Measurements from ENCODE around the gene LCNL1. TPM values are rescaled to one million over a fixed set of nuclear protein-coding genes. Genes with fewer than 3 reads are reported as not detected.

The LCNL1 gene
- total RNA-seq, 1 donor from 2014 or later: 0.45 TPM

DNA sequence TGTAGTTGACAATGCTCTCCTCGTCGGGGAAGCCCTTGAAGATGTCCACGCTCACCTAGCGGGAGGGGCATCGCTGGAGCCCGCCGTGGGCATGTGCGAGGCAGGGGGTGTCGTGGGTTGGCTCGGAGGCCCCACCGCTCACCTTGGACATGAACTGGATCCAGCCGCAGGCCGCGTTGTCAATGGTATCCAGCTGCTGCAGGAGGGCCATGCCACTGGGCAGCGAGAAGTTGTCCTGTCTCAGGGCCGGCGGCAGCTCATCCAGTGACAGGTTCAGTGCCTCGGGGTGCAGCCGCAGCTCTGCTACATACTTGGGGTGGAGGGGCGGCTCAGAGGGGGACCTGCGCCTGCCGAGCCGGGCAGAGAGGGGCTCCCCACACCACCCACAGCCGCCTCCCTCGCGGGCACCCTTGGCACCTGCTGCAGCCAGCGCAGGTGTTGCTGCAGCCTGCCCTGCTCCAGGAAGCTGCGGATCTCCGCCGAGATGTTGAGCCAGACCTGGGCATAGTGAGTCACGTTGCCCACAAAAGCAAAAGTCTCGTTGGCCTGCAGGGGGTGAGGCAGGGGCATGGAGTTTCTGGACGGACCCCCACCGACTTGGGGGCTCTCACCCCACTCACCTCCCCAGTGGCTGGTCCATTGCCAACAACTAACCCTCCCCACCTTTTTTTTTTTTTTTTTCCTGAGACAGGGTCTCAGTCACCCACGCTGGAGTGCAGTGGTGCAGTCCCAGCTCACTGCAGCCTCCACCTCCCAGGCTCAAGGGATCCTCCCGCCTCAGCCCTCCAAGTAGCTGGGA lies 36.2 kb downstream of the LCNL1 start:
- H3K9me3 Mint-ChIP-seq (ENCODE audit: unreplicated experiment): no peaks in the 10 kb centered on the region

DNA sequence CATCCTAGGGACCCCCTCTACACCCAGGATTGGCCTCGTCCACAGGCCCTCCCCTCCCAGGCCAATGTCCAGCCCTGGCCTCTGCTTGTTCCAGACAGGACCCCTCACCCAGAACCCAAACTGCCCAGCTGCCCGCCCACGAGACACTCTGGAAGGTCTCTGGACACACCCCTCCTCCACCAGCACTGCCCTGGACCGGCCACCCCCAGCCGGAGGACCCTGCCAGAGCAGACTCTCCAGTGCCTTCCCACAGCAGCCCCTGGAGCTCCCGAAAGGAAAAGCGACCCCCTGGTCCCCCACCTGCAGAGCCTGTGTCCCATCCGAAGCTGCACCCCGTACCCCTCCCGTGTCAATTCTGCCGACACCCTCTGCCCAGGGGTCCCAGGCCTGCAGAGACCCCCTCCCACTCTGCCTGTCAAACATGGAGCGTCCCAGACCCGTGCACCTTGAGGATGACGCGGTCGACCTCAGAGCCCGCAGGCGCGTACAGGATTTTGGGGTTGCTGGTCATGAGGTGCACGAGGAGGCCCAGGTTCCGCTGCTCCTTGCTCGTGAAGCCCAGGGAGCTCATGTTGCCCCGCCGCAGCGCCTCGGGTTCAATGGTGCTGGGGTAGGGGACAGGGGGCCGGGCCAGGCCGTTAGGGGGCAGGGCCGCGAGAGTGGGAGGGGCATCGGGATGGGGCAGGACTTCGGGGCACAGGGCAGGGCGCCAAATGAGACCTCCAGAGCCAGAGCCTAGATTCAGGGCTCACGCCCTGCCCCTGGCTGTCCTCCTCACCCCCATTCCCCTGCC lies 37.3 kb downstream of the LCNL1 start:
- Histone ChIP-seq H3K4me3 (ENCODE audit: insufficient read depth, low read depth, low read length) (no peak overlapping the region), H3K27me3 (ENCODE audit: insufficient read depth, low read length) (no peaks in the 10 kb centered on the region), H3K9ac (ENCODE audit: low read length) (no peak overlapping the region), H3K36me3 (ENCODE audit: insufficient read depth, low read length) (no peaks in the 10 kb centered on the region), H4K20me1 (ENCODE audit: insufficient read depth, low read length) (peaks cover 4% of the 10 kb centered on the region), H3K4me2 (ENCODE audit: low read length) (no peak overlapping the region), H3K9me3 (ENCODE audit: insufficient read depth, low read depth, low read length) (no peaks in the 10 kb centered on the region), H3K4me1 (ENCODE audit: insufficient read depth, low read length) (no peaks in the 10 kb centered on the region), H3K27ac (ENCODE audit: low read depth, low read length) (no peak overlapping the region), H3K79me2 (ENCODE audit: insufficient read depth, low read length) (no peaks in the 10 kb centered on the region), H2AFZ (ENCODE audit: low read depth, low read length) (no peak overlapping the region)
- FAIRE-seq (no peak), DNase-seq (ENCODE audit: low read depth) (no peak)
- TF ChIP-seq, protein P1, sequence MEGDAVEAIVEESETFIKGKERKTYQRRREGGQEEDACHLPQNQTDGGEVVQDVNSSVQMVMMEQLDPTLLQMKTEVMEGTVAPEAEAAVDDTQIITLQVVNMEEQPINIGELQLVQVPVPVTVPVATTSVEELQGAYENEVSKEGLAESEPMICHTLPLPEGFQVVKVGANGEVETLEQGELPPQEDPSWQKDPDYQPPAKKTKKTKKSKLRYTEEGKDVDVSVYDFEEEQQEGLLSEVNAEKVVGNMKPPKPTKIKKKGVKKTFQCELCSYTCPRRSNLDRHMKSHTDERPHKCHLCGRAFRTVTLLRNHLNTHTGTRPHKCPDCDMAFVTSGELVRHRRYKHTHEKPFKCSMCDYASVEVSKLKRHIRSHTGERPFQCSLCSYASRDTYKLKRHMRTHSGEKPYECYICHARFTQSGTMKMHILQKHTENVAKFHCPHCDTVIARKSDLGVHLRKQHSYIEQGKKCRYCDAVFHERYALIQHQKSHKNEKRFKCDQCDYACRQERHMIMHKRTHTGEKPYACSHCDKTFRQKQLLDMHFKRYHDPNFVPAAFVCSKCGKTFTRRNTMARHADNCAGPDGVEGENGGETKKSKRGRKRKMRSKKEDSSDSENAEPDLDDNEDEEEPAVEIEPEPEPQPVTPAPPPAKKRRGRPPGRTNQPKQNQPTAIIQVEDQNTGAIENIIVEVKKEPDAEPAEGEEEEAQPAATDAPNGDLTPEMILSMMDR (IDR thresholded peaks at IDR 0.05; ENCODE audit: insufficient read depth, low read depth, low read length): no peak
- TF ChIP-seq EZH2 (IDR thresholded peaks at IDR 0.05; ENCODE audit: insufficient read depth, low read length): no peak
- Mint-ChIP-seq H3K36me3 (ENCODE audit: low read depth, unreplicated experiment) (peaks cover 8% of the 10 kb centered on the region), H3K9me3 (ENCODE audit: unreplicated experiment) (no peaks in the 10 kb centered on the region), H3K4me1 (ENCODE audit: low read depth, unreplicated experiment) (no peaks in the 10 kb centered on the region), H3K4me3 (ENCODE audit: unreplicated experiment) (no peak overlapping the region), H3K27ac (ENCODE audit: unreplicated experiment) (no peak overlapping the region), H3K27me3 (ENCODE audit: low read depth, unreplicated experiment) (peaks cover 3% of the 10 kb centered on the region)

More for the DNA sequence above, 36.2 kb downstream of the LCNL1 start:
- Mint-ChIP-seq H3K27me3 (ENCODE audit: low read depth, unreplicated experiment) (peaks cover 3% of the 10 kb centered on the region), H3K27ac (ENCODE audit: unreplicated experiment) (no peak overlapping the region), H3K4me1 (ENCODE audit: low read depth, unreplicated experiment) (no peaks in the 10 kb centered on the region), H3K36me3 (ENCODE audit: low read depth, unreplicated experiment) (peaks cover 8% of the 10 kb centered on the region), H3K4me3 (ENCODE audit: unreplicated experiment) (no peak overlapping the region)
- no peak for DNase-seq (ENCODE audit: low read depth)
- Histone ChIP-seq H3K4me3 (ENCODE audit: insufficient read depth, low read depth, low read length) (no peak overlapping the region), H3K4me2 (ENCODE audit: low read length) (no peak overlapping the region), H2AFZ (ENCODE audit: low read depth, low read length) (no peak overlapping the region), H3K27me3 (ENCODE audit: insufficient read depth, low read length) (no peaks in the 10 kb centered on the region), H4K20me1 (ENCODE audit: insufficient read depth, low read length) (peaks cover 4% of the 10 kb centered on the region), H3K9ac (ENCODE audit: low read length) (no peak overlapping the region), H3K4me1 (ENCODE audit: insufficient read depth, low read length) (no peaks in the 10 kb centered on the region), H3K27ac (ENCODE audit: low read depth, low read length) (no peak overlapping the region), H3K9me3 (ENCODE audit: insufficient read depth, low read depth, low read length) (no peaks in the 10 kb centered on the region), H3K79me2 (ENCODE audit: insufficient read depth, low read length) (no peaks in the 10 kb centered on the region), H3K36me3 (ENCODE audit: insufficient read depth, low read length) (no peaks in the 10 kb centered on the region)
- TF ChIP-seq EZH2 (IDR thresholded peaks at IDR 0.05; ENCODE audit: insufficient read depth, low read length): no peak
- TF ChIP-seq, protein P1 (IDR thresholded peaks at IDR 0.05; ENCODE audit: insufficient read depth, low read depth, low read length): no peak
- FAIRE-seq: no peak

Measured in astrocyte (in vitro differentiated cells and primary cell).